Panc1 (cell line): Measurements from ENCODE around the gene GNAO1.

Experiments used
- POLR2AphosphoS5 ChIP-seq: IDR thresholded peaks from 2 replicates; pipeline ENCODE4 v1.6.1; 2012; ENCODE audit warnings: mild to moderate bottlenecking, low read depth, low read length, moderate library complexity
- SIN3A ChIP-seq: IDR thresholded peaks from 2 replicates; pipeline ENCODE4 v1.6.1; 2012; ENCODE audit warnings: low read depth, mild to moderate bottlenecking, low read length, moderate library complexity, borderline replicate concordance; ENCODE audit not compliant: insufficient read depth
- TCF7L2 ChIP-seq: IDR thresholded peaks from 2 replicates; pipeline ENCODE4 v1.6.1; 2011; ENCODE audit warnings: mild to moderate bottlenecking, low read depth, low read length, inconsistent platforms
- TF ChIP-seq, protein P1 (sequence below): fragments of 450-650 bp; IDR thresholded peaks from 2 replicates; pipeline ENCODE4 v1.5.1; 2017; ENCODE audit warnings: mild to moderate bottlenecking
- TF ChIP-seq, protein P2 (sequence below), 2 experiments: IDR thresholded peaks; 2 replicates each; pipeline ENCODE4 v1.6.1; 2011 to 2012; ENCODE audit warnings: low read depth in 2 of 2, control low read depth in 1 of 2, low read length in 1 of 2, mild to moderate bottlenecking in 1 of 2, moderate library complexity in 1 of 2; ENCODE audit not compliant: insufficient read depth in 1 of 2

DNA sequence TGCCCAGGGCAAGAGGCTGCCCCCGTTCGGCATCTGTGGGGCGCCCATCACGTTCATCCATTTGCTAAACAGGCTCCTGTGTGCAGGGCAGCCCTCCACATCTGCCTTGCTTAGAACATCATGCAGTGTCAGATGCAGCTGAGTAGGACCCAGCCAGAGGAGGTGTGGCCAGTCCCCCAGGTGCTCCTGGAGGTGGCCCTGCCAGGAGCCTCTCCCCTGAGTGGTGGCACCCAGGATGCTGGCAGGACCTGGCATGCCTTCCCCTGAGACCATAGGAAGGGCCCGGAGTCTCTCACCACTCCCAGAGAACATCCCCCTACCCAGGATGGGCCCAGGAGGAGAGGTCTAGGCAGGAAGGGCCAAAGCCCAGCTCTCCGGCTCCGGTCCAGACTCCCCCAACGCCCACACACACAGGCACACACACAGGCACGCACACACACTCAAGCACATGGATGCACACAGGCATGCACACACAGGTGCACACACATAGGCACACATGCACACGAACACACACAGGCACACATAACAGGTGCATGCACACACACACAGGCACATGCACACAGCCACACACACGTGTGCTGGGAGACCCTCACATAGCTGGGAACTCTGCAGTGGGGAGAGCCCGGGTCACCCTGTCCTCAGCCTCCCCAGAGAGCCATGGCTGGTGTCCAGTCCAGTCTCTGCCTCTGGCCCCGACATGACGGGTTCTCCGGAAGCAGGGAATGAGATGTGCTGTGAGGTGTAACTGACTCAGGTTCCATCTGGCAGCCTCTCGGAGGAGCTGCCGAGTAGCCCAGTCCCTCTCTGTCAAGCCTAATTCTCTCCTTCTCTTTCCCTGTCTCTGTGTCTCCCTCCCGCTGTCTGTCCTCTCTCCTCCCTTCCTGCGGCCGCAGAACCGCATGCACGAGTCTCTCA is 159.5 kb downstream of the GNAO1 start:
- TF ChIP-seq, protein P1, sequence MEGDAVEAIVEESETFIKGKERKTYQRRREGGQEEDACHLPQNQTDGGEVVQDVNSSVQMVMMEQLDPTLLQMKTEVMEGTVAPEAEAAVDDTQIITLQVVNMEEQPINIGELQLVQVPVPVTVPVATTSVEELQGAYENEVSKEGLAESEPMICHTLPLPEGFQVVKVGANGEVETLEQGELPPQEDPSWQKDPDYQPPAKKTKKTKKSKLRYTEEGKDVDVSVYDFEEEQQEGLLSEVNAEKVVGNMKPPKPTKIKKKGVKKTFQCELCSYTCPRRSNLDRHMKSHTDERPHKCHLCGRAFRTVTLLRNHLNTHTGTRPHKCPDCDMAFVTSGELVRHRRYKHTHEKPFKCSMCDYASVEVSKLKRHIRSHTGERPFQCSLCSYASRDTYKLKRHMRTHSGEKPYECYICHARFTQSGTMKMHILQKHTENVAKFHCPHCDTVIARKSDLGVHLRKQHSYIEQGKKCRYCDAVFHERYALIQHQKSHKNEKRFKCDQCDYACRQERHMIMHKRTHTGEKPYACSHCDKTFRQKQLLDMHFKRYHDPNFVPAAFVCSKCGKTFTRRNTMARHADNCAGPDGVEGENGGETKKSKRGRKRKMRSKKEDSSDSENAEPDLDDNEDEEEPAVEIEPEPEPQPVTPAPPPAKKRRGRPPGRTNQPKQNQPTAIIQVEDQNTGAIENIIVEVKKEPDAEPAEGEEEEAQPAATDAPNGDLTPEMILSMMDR = no peak
- TF ChIP-seq, protein P2, sequence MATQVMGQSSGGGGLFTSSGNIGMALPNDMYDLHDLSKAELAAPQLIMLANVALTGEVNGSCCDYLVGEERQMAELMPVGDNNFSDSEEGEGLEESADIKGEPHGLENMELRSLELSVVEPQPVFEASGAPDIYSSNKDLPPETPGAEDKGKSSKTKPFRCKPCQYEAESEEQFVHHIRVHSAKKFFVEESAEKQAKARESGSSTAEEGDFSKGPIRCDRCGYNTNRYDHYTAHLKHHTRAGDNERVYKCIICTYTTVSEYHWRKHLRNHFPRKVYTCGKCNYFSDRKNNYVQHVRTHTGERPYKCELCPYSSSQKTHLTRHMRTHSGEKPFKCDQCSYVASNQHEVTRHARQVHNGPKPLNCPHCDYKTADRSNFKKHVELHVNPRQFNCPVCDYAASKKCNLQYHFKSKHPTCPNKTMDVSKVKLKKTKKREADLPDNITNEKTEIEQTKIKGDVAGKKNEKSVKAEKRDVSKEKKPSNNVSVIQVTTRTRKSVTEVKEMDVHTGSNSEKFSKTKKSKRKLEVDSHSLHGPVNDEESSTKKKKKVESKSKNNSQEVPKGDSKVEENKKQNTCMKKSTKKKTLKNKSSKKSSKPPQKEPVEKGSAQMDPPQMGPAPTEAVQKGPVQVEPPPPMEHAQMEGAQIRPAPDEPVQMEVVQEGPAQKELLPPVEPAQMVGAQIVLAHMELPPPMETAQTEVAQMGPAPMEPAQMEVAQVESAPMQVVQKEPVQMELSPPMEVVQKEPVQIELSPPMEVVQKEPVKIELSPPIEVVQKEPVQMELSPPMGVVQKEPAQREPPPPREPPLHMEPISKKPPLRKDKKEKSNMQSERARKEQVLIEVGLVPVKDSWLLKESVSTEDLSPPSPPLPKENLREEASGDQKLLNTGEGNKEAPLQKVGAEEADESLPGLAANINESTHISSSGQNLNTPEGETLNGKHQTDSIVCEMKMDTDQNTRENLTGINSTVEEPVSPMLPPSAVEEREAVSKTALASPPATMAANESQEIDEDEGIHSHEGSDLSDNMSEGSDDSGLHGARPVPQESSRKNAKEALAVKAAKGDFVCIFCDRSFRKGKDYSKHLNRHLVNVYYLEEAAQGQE (IDR thresholded peaks at IDR 0.05; ENCODE audit: insufficient read depth in 1 of 2, low read depth in 2 of 2, low read length in 1 of 2) = no peak
- TF ChIP-seq TCF7L2 = no peak
- TF ChIP-seq POLR2AphosphoS5 = no peak
- TF ChIP-seq SIN3A = no peak
